WTC11 (cell line): ENCODE measurements around the gene OR8J1.

Experiments used
- CTCF ChIP-seq: fragments of 200-600 bp; IDR thresholded peaks from 2 replicates; pipeline ENCODE4 v1.8.0; 2022; ENCODE audit warnings: antibody characterized with exemption
- KAT7 ChIP-seq: sonication (generic); formaldehyde crosslinking; IDR thresholded peaks from 2 replicates; pipeline ENCODE4 v1.8.1; 2023; ENCODE audit warnings: missing genetic modification reagents, mild to moderate bottlenecking, borderline replicate concordance
- RELA ChIP-seq: sonication (generic); formaldehyde crosslinking; IDR thresholded peaks from 2 replicates; pipeline ENCODE4 v1.8.1; 2022; ENCODE audit warnings: missing genetic modification reagents, mild to moderate bottlenecking, borderline replicate concordance
- TP53 ChIP-seq: sonication (generic); formaldehyde crosslinking; IDR thresholded peaks from 2 replicates; pipeline ENCODE4 v1.8.1; 2023; ENCODE audit warnings: mild to moderate bottlenecking, missing genetic modification reagents
- TF ChIP-seq, protein P1 (sequence below): sonication (generic); formaldehyde crosslinking; IDR thresholded peaks from 2 replicates; pipeline ENCODE4 v1.8.1; 2023; ENCODE audit warnings: mild to moderate bottlenecking, missing genetic modification reagents, moderate library complexity
- TF ChIP-seq, protein P2 (sequence below): sonication (generic); formaldehyde crosslinking; conservative IDR thresholded peaks from 2 replicates; pipeline ENCODE4 v1.8.1; 2022; ENCODE audit warnings: mild to moderate bottlenecking, missing genetic modification reagents

DNA sequence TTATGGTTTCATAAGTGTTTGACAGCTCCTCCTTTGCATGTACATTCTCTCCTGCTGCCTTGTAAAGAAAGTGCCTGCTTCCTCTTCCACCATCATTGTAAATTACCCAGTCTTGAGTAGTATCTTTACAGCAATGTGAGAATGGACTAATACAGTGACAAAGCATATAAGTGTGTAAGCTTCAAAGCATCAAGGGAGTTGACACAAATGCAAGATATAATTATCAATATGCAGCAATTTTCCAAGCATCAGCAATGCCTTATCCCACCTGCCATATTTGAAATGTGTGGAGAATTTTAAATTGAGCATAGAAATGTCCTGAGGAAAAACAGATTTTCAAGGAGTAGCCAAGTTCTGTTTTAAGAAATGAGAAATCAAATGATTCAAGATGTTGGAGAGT is 56.7 kb downstream of the OR8J1 start:
- no peak for TF ChIP-seq KAT7
- TF ChIP-seq CTCF = no peak
- TF ChIP-seq RELA (CRISPR knock-in tag) = no peak
- TF ChIP-seq, protein P1, sequence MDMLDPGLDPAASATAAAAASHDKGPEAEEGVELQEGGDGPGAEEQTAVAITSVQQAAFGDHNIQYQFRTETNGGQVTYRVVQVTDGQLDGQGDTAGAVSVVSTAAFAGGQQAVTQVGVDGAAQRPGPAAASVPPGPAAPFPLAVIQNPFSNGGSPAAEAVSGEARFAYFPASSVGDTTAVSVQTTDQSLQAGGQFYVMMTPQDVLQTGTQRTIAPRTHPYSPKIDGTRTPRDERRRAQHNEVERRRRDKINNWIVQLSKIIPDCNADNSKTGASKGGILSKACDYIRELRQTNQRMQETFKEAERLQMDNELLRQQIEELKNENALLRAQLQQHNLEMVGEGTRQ (CRISPR knock-in tag) = no peak
- TF ChIP-seq, protein P2, sequence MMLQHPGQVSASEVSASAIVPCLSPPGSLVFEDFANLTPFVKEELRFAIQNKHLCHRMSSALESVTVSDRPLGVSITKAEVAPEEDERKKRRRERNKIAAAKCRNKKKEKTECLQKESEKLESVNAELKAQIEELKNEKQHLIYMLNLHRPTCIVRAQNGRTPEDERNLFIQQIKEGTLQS (CRISPR knock-in tag) = no peak
- TF ChIP-seq TP53 = no peak
